PC-3 (cell line): ENCODE data around the gene EFCAB14. TPM values are rescaled to one million over a fixed set of nuclear protein-coding genes. Genes with fewer than 3 reads are reported as not detected.

Experiments
- ATAC-seq: fragments of 200-7000 bp; cut with Tn5 transposase; 2 replicates; pipeline ENCODE4 v1.9.1; 2020; ENCODE audit warnings: mild to moderate bottlenecking, moderate library complexity
- BruUV-seq: library from RNA; stranded (reverse); fragments of 400-500 nt; replicated peaks from 2 replicates; lab custom pipeline; 2021; lab: Mats Ljungman, UMichigan
- CTCF ChIA-PET: fragments of 300-600 bp; sonication (Branson Sonifier 250); formaldehyde crosslinking; loops from one replicate; lab custom pipeline; 2022; ENCODE audit warnings: antibody characterized with exemption; lab: Charles Lee
- POLR2A ChIA-PET: fragments of 300-600 bp; sonication (Branson Sonifier 250); formaldehyde crosslinking; loops from one replicate; lab custom pipeline; 2022; ENCODE audit warnings: antibody characterized with exemption; ENCODE audit not compliant: unreplicated experiment; lab: Charles Lee
- DNase-seq: peaks from one replicate; pipeline ENCODE4 v3.0.0-alpha.2; 2015
- H2AFZ ChIP-seq: fragments of 300-600 bp; sonication (generic); 2 replicates; pipeline ENCODE4 v1.6.0; 2016; ENCODE audit warnings: antibody characterized with exemption, low read length
- H3F3A ChIP-seq: fragments of 300-600 bp; sonication (generic); one replicate; pipeline ENCODE4 v1.6.0; 2017; ENCODE audit warnings: antibody characterized with exemption, low read length, control low read depth, mild to moderate bottlenecking; ENCODE audit not compliant: unreplicated experiment
- H3K27ac ChIP-seq: fragments of 300-600 bp; sonication (generic); 2 replicates; pipeline ENCODE4 v1.5.1; 2016; ENCODE audit warnings: mild to moderate bottlenecking, low read length
- H3K27me3 ChIP-seq: fragments of 300-600 bp; sonication (generic); 2 replicates; pipeline ENCODE4 v1.6.1; 2016; ENCODE audit warnings: low read length, mixed read lengths
- H3K36me3 ChIP-seq: fragments of 300-600 bp; sonication (generic); 2 replicates; pipeline ENCODE4 v1.6.1; 2016; ENCODE audit warnings: low read depth, mixed run types, low read length, mixed read lengths
- H3K4me1 ChIP-seq: fragments of 300-600 bp; sonication (generic); 2 replicates; pipeline ENCODE4 v1.5.1; 2016; ENCODE audit warnings: low read length; ENCODE audit not compliant: insufficient read depth
- H3K4me2 ChIP-seq: fragments of 300-600 bp; sonication (generic); 2 replicates; pipeline ENCODE4 v1.6.0; 2016; ENCODE audit warnings: low read length
- H3K4me3 ChIP-seq: fragments of 300-600 bp; sonication (generic); 2 replicates; pipeline ENCODE4 v1.5.1; 2016; ENCODE audit warnings: mild to moderate bottlenecking, low read length, mixed read lengths
- H3K79me2 ChIP-seq: fragments of 300-600 bp; sonication (generic); 2 replicates; pipeline ENCODE4 v1.6.1; 2017; ENCODE audit warnings: low read length, mixed read lengths
- H3K9ac ChIP-seq: fragments of 300-600 bp; sonication (generic); 2 replicates; pipeline ENCODE4 v1.6.0; 2016; ENCODE audit warnings: mild to moderate bottlenecking, low read length
- H3K9me2 ChIP-seq: fragments of 300-600 bp; sonication (generic); replicated peaks from 2 replicates; pipeline ENCODE4 v1.6.1; 2016; ENCODE audit warnings: mixed run types, low read length, mixed read lengths
- H3K9me3 ChIP-seq: fragments of 300-600 bp; sonication (generic); 2 replicates; pipeline ENCODE4 v1.6.1; 2016; ENCODE audit warnings: low read length, mixed read lengths
- H4K20me1 ChIP-seq: fragments of 300-600 bp; sonication (generic); 2 replicates; pipeline ENCODE4 v1.6.1; 2016; ENCODE audit warnings: low read length, mixed read lengths
- CTCF ChIP-seq: fragments of 300-600 bp; sonication (generic); conservative IDR thresholded peaks from 2 replicates; pipeline ENCODE4 v1.5.1; 2017; ENCODE audit warnings: antibody characterized with exemption, low read depth, mild to moderate bottlenecking, low read length
- EZH2 ChIP-seq: fragments of 300-600 bp; sonication (generic); IDR thresholded peaks from one replicate; pipeline ENCODE4 v1.6.1; 2017; ENCODE audit warnings: antibody characterized with exemption, mild to moderate bottlenecking, low read length; ENCODE audit not compliant: unreplicated experiment
- EZH2phosphoT487 ChIP-seq: fragments of 300-600 bp; sonication (generic); IDR thresholded peaks from 2 replicates; pipeline ENCODE4 v1.6.1; 2018; ENCODE audit warnings: mild to moderate bottlenecking, antibody characterized with exemption, low read length, borderline replicate concordance
- intact Hi-C: fragments of 100-400 bp; cut with micrococcal nuclease; formaldehyde crosslinking; loops from 2 replicates; pipeline ENCODE4 v1.9.0; 2023
- total RNA-seq: library from RNA; depleted of rRNA; stranded (reverse); fragments of >200 nt; gene quantifications from 2 replicates; pipeline ENCODE4 v1.2.3, GENCODE V29; 2014

EFCAB14 gene
- total RNA-seq, 1 experiment from 2014 or later, result 45.7 TPM

- ATAC-seq (no peak), DNase-seq (no peak)
- Histone ChIP-seq H4K20me1 (no peaks in the 10 kb centered on the region), H3K27me3 (no peaks in the 10 kb centered on the region), H3K9ac (no peak overlapping the region), H3K4me3 (no peak overlapping the region), H3K27ac (no peak overlapping the region), H3K4me1 (no peaks in the 10 kb centered on the region), H3K4me2 (no peak overlapping the region), H3F3A (no peaks in the 10 kb centered on the region), H3K79me2 (no peaks in the 10 kb centered on the region), H2AFZ (no peak overlapping the region), H3K36me3 (no peaks in the 10 kb centered on the region), H3K9me3 (0 out of 2 replicates have a peak, but pooled peaks cover 5% of the 10 kb centered on the region), H3K9me2 (no peaks in the 10 kb centered on the region)
- TF ChIP-seq EZH2 (no peak), CTCF (no peak), EZH2phosphoT487 (no peak)
- no TSS peak for BruUV-seq
- intact Hi-C loops, result no loop called here
- ChIA-PET CTCF (no interaction called here), POLR2A (interaction anchor here (0.5 kb wide), 1 partner anchor 1251 kb away, joined by 4 read pairs; no protein-coding TSS in a partner anchor)
Observed at GRCh38 chr1:46767649-46768282, 48.9 kb upstream of the EFCAB14 start.

- Histone ChIP-seq H3F3A (no peaks in the 10 kb centered on the region), H3K4me1 (no peaks in the 10 kb centered on the region), H3K36me3 (no peaks in the 10 kb centered on the region), H2AFZ (no peak overlapping the region), H3K27me3 (no peaks in the 10 kb centered on the region), H3K4me3 (no peak overlapping the region), H3K9me2 (no peaks in the 10 kb centered on the region), H4K20me1 (no peaks in the 10 kb centered on the region), H3K79me2 (no peaks in the 10 kb centered on the region), H3K9me3 (no peaks in the 10 kb centered on the region), H3K9ac (no peak overlapping the region), H3K27ac (no peak overlapping the region), H3K4me2 (no peak overlapping the region)
- intact Hi-C loops, result no loop called here
- DNase-seq, result no peak
- TF ChIP-seq EZH2 (no peak), EZH2phosphoT487 (no peak), CTCF (no peak)
- ChIA-PET CTCF (no interaction called here), POLR2A (no interaction called here)
- ATAC-seq, result no peak
- no TSS peak for BruUV-seq
Observed at GRCh38 chr1:46764402-46764801, 45.5 kb upstream of the EFCAB14 start.

- POLR2A ChIA-PET, result no interaction called here
- TF ChIP-seq EZH2phosphoT487 (no peak), EZH2 (no peak), CTCF (no peak)
Observed at GRCh38 chr1:46761740-46762139, 42.8 kb upstream of the EFCAB14 start.

More at GRCh38 chr1:46761740-46762139, 42.8 kb upstream of the EFCAB14 start:
- no TSS peak for BruUV-seq
- Histone ChIP-seq H3K4me1 (peaks cover 17% of the 10 kb centered on the region), H2AFZ (no peak overlapping the region), H3K9ac (no peak overlapping the region), H3K27me3 (no peaks in the 10 kb centered on the region), H3K27ac (no peak overlapping the region), H3F3A (no peaks in the 10 kb centered on the region), H3K9me3 (no peaks in the 10 kb centered on the region), H3K79me2 (no peaks in the 10 kb centered on the region), H3K4me2 (no peak overlapping the region), H3K4me3 (no peak overlapping the region), H3K9me2 (no peaks in the 10 kb centered on the region), H3K36me3 (no peaks in the 10 kb centered on the region), H4K20me1 (no peaks in the 10 kb centered on the region)
- intact Hi-C loops, result no loop called here
- no peak for ATAC-seq
- no peak for DNase-seq
- CTCF ChIA-PET, result no interaction called here
